Measurements from ENCODE around the gene OST4.

OST4 gene

DNA sequence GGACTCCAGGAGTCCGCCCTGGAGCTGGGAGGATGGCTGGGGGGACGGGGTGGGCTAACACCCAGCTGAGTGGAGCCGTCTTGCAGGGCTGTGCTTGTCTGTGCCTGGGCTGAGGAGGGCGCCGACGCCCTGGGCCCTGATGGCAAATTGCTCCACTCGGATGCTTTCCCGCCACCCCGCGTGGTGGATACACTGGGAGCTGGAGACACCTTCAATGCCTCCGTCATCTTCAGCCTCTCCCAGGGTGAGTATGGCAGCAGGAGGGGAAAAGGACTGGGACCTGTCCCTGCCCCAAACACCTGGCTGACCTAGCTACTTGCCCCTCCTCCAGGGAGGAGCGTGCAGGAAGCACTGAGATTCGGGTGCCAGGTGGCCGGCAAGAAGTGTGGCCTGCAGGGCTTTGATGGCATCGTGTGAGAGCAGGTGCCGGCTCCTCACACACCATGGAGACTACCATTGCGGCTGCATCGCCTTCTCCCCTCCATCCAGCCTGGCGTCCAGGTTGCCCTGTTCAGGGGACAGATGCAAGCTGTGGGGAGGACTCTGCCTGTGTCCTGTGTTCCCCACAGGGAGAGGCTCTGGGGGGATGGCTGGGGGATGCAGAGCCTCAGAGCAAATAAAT, 28.0 kb upstream of the OST4 start:
- TF ChIP-seq, protein P1, sequence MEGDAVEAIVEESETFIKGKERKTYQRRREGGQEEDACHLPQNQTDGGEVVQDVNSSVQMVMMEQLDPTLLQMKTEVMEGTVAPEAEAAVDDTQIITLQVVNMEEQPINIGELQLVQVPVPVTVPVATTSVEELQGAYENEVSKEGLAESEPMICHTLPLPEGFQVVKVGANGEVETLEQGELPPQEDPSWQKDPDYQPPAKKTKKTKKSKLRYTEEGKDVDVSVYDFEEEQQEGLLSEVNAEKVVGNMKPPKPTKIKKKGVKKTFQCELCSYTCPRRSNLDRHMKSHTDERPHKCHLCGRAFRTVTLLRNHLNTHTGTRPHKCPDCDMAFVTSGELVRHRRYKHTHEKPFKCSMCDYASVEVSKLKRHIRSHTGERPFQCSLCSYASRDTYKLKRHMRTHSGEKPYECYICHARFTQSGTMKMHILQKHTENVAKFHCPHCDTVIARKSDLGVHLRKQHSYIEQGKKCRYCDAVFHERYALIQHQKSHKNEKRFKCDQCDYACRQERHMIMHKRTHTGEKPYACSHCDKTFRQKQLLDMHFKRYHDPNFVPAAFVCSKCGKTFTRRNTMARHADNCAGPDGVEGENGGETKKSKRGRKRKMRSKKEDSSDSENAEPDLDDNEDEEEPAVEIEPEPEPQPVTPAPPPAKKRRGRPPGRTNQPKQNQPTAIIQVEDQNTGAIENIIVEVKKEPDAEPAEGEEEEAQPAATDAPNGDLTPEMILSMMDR (IDR thresholded peaks at IDR 0.05; ENCODE audit: insufficient read depth, low read length) = no peak
- TF ChIP-seq GABPA (IDR thresholded peaks at IDR 0.05; ENCODE audit: low read depth) = no peak
- TF ChIP-seq, protein P2, sequence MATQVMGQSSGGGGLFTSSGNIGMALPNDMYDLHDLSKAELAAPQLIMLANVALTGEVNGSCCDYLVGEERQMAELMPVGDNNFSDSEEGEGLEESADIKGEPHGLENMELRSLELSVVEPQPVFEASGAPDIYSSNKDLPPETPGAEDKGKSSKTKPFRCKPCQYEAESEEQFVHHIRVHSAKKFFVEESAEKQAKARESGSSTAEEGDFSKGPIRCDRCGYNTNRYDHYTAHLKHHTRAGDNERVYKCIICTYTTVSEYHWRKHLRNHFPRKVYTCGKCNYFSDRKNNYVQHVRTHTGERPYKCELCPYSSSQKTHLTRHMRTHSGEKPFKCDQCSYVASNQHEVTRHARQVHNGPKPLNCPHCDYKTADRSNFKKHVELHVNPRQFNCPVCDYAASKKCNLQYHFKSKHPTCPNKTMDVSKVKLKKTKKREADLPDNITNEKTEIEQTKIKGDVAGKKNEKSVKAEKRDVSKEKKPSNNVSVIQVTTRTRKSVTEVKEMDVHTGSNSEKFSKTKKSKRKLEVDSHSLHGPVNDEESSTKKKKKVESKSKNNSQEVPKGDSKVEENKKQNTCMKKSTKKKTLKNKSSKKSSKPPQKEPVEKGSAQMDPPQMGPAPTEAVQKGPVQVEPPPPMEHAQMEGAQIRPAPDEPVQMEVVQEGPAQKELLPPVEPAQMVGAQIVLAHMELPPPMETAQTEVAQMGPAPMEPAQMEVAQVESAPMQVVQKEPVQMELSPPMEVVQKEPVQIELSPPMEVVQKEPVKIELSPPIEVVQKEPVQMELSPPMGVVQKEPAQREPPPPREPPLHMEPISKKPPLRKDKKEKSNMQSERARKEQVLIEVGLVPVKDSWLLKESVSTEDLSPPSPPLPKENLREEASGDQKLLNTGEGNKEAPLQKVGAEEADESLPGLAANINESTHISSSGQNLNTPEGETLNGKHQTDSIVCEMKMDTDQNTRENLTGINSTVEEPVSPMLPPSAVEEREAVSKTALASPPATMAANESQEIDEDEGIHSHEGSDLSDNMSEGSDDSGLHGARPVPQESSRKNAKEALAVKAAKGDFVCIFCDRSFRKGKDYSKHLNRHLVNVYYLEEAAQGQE (IDR thresholded peaks at IDR 0.05; ENCODE audit: insufficient replicate concordance, low read depth) = no peak
- no peak for TF ChIP-seq SPI1 (IDR thresholded peaks at IDR 0.05; ENCODE audit: borderline replicate concordance, low read depth)
- no peak for TF ChIP-seq POLR2AphosphoS5 (IDR thresholded peaks at IDR 0.05; ENCODE audit: low read depth)
- Histone ChIP-seq H3K27me3 (ENCODE audit: insufficient read depth, poor library complexity, severe bottlenecking) (no peaks in the 10 kb centered on the region), H3K4me3 (replicated peaks; ENCODE audit: insufficient read depth, low read length) (no peak overlapping the region), H3K27ac (replicated peaks) (no peak overlapping the region)
- no peak for DNase-seq (ENCODE audit: low read depth in 1 of 2, low spot score in 1 of 2)

DNA sequence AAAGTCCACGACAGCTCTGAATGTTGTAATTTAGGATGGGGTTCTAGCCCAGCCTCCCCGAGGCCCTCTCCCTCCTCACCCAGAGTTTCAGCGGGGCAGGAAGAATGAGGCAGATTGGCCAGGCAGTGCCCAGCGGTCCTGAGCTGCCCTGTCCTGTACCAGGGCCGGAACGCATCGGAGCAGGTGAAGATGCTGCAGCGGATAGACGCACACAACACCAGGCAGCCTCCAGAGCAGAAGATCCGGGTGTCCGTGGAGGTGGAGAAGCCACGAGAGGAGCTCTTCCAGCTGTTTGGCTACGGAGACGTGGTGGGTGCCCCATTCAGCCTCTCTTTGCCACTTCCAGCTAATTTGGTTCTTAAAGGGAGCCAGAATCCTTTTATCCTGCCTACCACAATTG, 25.9 kb upstream of the OST4 start:
- no peak overlapping the region for H3K27ac ChIP-seq (replicated peaks)
- no peak for DNase-seq (ENCODE audit: low read depth in 1 of 2, low spot score in 1 of 2)
- H3K4me3 ChIP-seq (replicated peaks; ENCODE audit: insufficient read depth, low read length) = no peak overlapping the region
- H3K27me3 ChIP-seq (ENCODE audit: insufficient read depth, poor library complexity, severe bottlenecking) = no peaks in the 10 kb centered on the region
- TF ChIP-seq, protein P1 (IDR thresholded peaks at IDR 0.05; ENCODE audit: insufficient read depth, low read length) = no peak
- TF ChIP-seq, protein P2 (IDR thresholded peaks at IDR 0.05; ENCODE audit: insufficient replicate concordance, low read depth) = no peak
- TF ChIP-seq SPI1 (IDR thresholded peaks at IDR 0.05; ENCODE audit: borderline replicate concordance, low read depth) (no peak), POLR2AphosphoS5 (IDR thresholded peaks at IDR 0.05; ENCODE audit: low read depth) (no peak), GABPA (IDR thresholded peaks at IDR 0.05; ENCODE audit: low read depth) (no peak)

DNA sequence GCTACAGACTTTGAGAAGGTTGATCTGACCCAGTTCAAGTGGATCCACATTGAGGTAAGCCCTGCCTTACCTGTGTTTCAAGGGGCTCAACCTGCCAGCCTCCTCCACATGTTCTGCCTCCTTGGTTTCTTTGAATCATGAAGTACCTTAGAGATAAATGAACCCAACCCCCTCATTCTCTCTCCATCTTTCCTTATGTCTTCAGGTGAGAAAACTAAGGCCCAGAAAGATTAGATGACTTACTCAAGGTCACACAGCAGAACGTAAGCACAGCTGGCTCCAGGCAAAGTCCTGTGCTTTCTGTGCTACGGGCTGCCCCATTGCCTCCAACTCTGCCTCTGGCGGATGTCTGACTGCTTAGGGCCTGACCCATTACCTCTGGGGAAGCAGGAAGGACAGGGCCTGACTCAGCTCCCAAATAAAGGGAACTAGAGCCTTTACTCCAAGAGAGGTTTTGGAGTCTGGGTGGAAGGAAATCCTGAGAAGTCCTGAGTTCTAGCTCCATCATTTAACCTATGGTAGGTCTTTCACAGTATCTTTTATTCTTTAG, 25.4 kb upstream of the OST4 start:
- no peak overlapping the region; the same call in 1 of the 2 replicates for H3K27ac ChIP-seq (replicated peaks)
- no peak for DNase-seq (ENCODE audit: low read depth in 1 of 2, low spot score in 1 of 2)
- TF ChIP-seq, protein P2 (IDR thresholded peaks at IDR 0.05; ENCODE audit: insufficient replicate concordance, low read depth) = no peak
- TF ChIP-seq POLR2AphosphoS5 (IDR thresholded peaks at IDR 0.05; ENCODE audit: low read depth) (no peak), GABPA (IDR thresholded peaks at IDR 0.05; ENCODE audit: low read depth) (no peak), SPI1 (IDR thresholded peaks at IDR 0.05; ENCODE audit: borderline replicate concordance, low read depth) (no peak)
- TF ChIP-seq, protein P1 (IDR thresholded peaks at IDR 0.05; ENCODE audit: insufficient read depth, low read length) = no peak
- no peaks in the 10 kb centered on the region for H3K27me3 ChIP-seq (ENCODE audit: insufficient read depth, poor library complexity, severe bottlenecking)
- H3K4me3 ChIP-seq (replicated peaks; ENCODE audit: insufficient read depth, low read length) = no peak overlapping the region

Data from HL-60 (cell line).